ENCODE data around the gene TMEM119. TPM values are rescaled to one million over a fixed set of nuclear protein-coding genes. Genes with fewer than 3 reads are reported as not detected.

Gene TMEM119
- total and polyA plus RNA-seq, 2 of the 4 experiments (the other 2 are of a cell fraction): 8.1 to 9.2 TPM

- H4K5ac ChIP-seq (ENCODE audit: low read depth, low read length): no peak overlapping the region; the same call in 1 of the 2 replicates
- no peak overlapping the region for H3K9ac ChIP-seq (ENCODE audit: low read depth, low read length)
- H3K23ac ChIP-seq (ENCODE audit: low read depth, low read length): no peak overlapping the region
- no peak overlapping the region for H3K4me2 ChIP-seq (ENCODE audit: low read depth, low read length)
- H3K56ac ChIP-seq (ENCODE audit: extremely low read depth, insufficient read depth, low read length): no peak overlapping the region
- ATAC-seq (ENCODE audit: low read depth): no peak
- H3K36me3 ChIP-seq (ENCODE audit: control insufficient read depth, insufficient read depth, low read length): no peaks in the 10 kb centered on the region
- H2BK20ac ChIP-seq (ENCODE audit: low read depth, low read length): no peak overlapping the region
- POLR2A ChIA-PET (ENCODE audit: unreplicated experiment): no interaction called here
- no peak overlapping the region for H2BK5ac ChIP-seq (ENCODE audit: low read depth, low read length, poor library complexity, severe bottlenecking)
- H3K9me3 ChIP-seq (ENCODE audit: control insufficient read depth, insufficient read depth, low read length): no peaks in the 10 kb centered on the region; the same call in 1 of the 2 replicates
- H2BK120ac ChIP-seq (ENCODE audit: low read depth, low read length): no peak overlapping the region
- no TSS peak for BruUV-seq (replicated peaks)
- TF ChIP-seq MAZ (IDR thresholded peaks at IDR 0.05; ENCODE audit: borderline replicate concordance, low read depth, low read length) (no peak), POLR2A (IDR thresholded peaks at IDR 0.05; ENCODE audit: low read depth, low read length) (no peak), MXI1 (IDR thresholded peaks at IDR 0.05; ENCODE audit: borderline replicate concordance, low read depth, low read length) (no peak), FOS (IDR thresholded peaks at IDR 0.05; ENCODE audit: low read depth, low read length) (no peak), SMC3 (IDR thresholded peaks at IDR 0.05; ENCODE audit: low read depth, low read length) (no peak), RCOR1 (IDR thresholded peaks at IDR 0.05; ENCODE audit: insufficient replicate concordance, low read length) (no peak), BHLHE40 (IDR thresholded peaks at IDR 0.05; ENCODE audit: low read depth, low read length) (no peak), RFX5 (IDR thresholded peaks at IDR 0.05; ENCODE audit: low read depth, low read length) (no peak), NFE2L2 (IDR thresholded peaks at IDR 0.05; ENCODE audit: low read depth, low read length) (no peak), USF2 (IDR thresholded peaks at IDR 0.05; ENCODE audit: low read depth, low read length) (no peak), CHD1 (IDR thresholded peaks at IDR 0.05; ENCODE audit: low read depth, low read length) (no peak), MAFK (IDR thresholded peaks at IDR 0.05; ENCODE audit: low read depth, low read length) (no peak), CEBPB (IDR thresholded peaks at IDR 0.05; ENCODE audit: low read depth, low read length) (no peak)
- TF ChIP-seq, protein P1, sequence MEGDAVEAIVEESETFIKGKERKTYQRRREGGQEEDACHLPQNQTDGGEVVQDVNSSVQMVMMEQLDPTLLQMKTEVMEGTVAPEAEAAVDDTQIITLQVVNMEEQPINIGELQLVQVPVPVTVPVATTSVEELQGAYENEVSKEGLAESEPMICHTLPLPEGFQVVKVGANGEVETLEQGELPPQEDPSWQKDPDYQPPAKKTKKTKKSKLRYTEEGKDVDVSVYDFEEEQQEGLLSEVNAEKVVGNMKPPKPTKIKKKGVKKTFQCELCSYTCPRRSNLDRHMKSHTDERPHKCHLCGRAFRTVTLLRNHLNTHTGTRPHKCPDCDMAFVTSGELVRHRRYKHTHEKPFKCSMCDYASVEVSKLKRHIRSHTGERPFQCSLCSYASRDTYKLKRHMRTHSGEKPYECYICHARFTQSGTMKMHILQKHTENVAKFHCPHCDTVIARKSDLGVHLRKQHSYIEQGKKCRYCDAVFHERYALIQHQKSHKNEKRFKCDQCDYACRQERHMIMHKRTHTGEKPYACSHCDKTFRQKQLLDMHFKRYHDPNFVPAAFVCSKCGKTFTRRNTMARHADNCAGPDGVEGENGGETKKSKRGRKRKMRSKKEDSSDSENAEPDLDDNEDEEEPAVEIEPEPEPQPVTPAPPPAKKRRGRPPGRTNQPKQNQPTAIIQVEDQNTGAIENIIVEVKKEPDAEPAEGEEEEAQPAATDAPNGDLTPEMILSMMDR (conservative IDR thresholded peaks at IDR 0.05; ENCODE audit: low read depth, low read length): no peak
- TF ChIP-seq, protein P2, sequence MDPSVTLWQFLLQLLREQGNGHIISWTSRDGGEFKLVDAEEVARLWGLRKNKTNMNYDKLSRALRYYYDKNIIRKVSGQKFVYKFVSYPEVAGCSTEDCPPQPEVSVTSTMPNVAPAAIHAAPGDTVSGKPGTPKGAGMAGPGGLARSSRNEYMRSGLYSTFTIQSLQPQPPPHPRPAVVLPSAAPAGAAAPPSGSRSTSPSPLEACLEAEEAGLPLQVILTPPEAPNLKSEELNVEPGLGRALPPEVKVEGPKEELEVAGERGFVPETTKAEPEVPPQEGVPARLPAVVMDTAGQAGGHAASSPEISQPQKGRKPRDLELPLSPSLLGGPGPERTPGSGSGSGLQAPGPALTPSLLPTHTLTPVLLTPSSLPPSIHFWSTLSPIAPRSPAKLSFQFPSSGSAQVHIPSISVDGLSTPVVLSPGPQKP (IDR thresholded peaks at IDR 0.05; ENCODE audit: borderline replicate concordance, low read depth, low read length): no peak
- H2AK5ac ChIP-seq (ENCODE audit: low read depth, low read length): 0 out of 2 replicates have a peak overlapping the region, but pooled peaks have one; percentile 7
- H3K27ac ChIP-seq (ENCODE audit: insufficient read depth, low read length): no peak overlapping the region
- no peaks in the 10 kb centered on the region for H4K20me1 ChIP-seq (ENCODE audit: insufficient read depth, low read length)
- H3K18ac ChIP-seq (ENCODE audit: low read depth, low read length): no peak overlapping the region
- no peak overlapping the region for H3K4me3 ChIP-seq (ENCODE audit: insufficient read depth, low read depth, low read length)
- CTCF ChIA-PET: interaction anchor here (1.6 kb wide), 1 partner anchor 183 kb away, joined by 3 read pairs; no protein-coding TSS in a partner anchor
- in situ Hi-C loops (cut with MboI; ENCODE audit: low sequenced_read_pairs): no loop called here
- dilution Hi-C loops (cut with HindIII; ENCODE audit: low sequenced_read_pairs, unreplicated experiment): no loop called here
- H3K14ac ChIP-seq (replicated peaks; ENCODE audit: low read depth, low read length): no peak overlapping the region
- H2AK9ac ChIP-seq (replicated peaks; ENCODE audit: low read depth, low read length, poor library complexity): no peak overlapping the region
- DNase-seq: no peak
- WGBS, 2 experiments (ENCODE audit: extremely low coverage in 2 of 2, insufficient read length in 1 of 2): 69% methylated on average over 3 of the region's 3 CpGs; no CpG with 5 or more reads in 1 of the 2 experiments
- H2BK15ac ChIP-seq (ENCODE audit: low read depth, low read length): no peak overlapping the region
- H3K4me1 ChIP-seq (ENCODE audit: control insufficient read depth, insufficient read depth, low read length): peaks cover 3% of the 10 kb centered on the region; the same call in 1 of the 2 replicates
- no peak overlapping the region for H4K8ac ChIP-seq (ENCODE audit: low read depth in 2 of 2, low read length in 2 of 2)
- intact Hi-C loops (cut with micrococcal nuclease): no loop called here
- no peaks in the 10 kb centered on the region for H3K27me3 ChIP-seq (ENCODE audit: control insufficient read depth, insufficient read depth, low read length)
- H3K79me1 ChIP-seq (ENCODE audit: low read depth in 1 of 2, low read length in 2 of 2): no peaks in the 10 kb centered on the region
- no peak overlapping the region for H4K91ac ChIP-seq (ENCODE audit: insufficient read depth, low read depth, low read length)
- H3K9me1 ChIP-seq (ENCODE audit: insufficient read depth, low read length): peaks cover 9% of the 10 kb centered on the region
- no peak overlapping the region for H3K4ac ChIP-seq (ENCODE audit: low read depth, low read length)
- H2AFZ ChIP-seq (replicated peaks; ENCODE audit: low read length, poor library complexity): no peak overlapping the region
Observed at GRCh38 chr12:108621161-108621560, 23.3 kb upstream of the TMEM119 start.

Data from IMR-90 (cell line).